DMS53 (cell line): ENCODE results near the gene PLPP1.
"Not testable (repeated sequence)": the region's sequence is repeated elsewhere in the genome, so short reads cannot be mapped to it uniquely, and the experiment has no call there.

Source experiments
- DNase-seq: peaks from one replicate; lab custom pipeline; 2025; lab: John Stamatoyannopoulos, UW

The PLPP1 gene

DNA sequence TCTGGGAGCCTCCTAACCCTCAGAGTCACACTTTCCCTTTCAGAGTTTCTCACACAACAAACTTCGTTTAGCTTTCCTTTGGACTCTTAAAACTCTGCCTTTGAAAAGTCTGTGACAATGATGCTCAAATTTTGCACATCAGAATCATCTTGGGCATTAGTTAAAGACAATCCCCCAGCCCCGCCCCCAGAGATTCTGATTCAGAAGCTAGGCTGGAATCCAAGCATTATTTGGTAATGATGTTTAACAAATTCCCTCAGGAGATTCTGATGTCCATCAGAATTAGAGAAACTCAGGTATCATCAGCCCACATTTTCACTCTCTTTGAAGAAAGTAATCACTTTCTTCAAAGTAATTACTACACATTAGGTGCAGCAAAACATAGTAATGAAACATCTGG, 9.6 kb upstream of the PLPP1 start:
- DNase-seq, result no peak

DNA sequence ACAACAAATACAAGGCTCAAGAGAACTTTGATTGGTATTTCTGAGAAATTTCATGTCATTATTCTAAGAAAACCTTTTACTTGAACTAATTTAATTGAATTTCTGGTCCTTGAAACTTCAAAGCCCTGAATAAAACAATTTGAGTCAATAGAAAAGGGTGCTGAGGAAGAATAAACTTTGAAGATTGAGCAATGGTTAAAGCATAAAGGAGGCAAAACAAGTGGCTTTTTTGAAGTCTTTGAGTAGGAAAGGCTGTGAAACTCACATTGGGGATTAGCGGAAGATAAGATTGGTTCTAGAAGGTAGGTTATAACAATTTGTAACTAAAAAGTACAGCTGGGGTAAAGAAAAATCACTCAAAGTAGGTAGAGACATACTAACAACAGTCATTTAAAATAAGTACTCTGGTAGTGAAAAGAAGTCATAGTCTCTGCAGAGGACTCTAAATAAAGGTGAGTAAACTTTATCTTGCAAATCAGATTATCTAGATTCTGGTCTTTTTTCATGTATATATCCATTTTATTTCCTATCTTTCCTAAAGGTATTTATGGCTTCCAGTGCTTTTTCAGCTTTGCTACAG, 6.4 kb upstream of the PLPP1 start:
- DNase-seq, result no peak

DNA sequence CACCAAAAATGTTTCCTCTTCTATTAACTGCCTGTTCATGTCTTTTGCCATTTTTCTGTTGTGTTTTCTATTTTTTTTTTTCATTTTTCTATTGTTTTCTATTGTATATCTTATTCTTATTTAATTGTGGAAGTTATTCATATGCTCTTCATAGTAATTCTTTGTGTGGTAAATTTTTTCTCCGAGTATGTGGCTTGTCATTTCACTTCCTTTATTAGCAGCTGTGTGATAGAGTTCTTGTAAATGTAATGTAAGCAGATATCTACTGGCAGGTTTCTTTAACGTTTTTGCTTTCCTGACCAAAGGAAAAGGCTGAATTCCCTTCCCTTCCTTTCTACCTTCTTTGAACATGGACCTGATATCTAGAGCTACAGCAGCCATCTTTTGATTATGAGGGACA, 5.8 kb upstream of the PLPP1 start:
- no peak for DNase-seq

DNA sequence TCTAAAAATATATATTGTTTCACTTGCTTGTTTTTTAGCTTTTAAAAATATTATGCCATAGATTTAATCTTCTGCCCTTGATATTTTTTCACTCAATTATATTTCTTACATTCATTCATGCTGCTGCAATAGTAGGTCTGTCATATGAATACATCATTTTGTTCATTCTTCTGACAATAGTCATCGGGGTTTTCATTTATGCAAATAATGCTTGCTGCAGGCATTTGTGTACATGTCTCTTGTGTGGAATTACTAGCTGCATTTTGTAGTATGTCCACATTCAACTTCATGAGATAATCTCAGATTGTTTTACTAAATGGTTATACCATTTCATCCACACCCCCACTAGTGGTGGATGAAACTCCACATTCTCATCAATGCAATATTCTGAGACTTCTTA, 5.3 kb upstream of the PLPP1 start:
- DNase-seq, result no peak

DNA sequence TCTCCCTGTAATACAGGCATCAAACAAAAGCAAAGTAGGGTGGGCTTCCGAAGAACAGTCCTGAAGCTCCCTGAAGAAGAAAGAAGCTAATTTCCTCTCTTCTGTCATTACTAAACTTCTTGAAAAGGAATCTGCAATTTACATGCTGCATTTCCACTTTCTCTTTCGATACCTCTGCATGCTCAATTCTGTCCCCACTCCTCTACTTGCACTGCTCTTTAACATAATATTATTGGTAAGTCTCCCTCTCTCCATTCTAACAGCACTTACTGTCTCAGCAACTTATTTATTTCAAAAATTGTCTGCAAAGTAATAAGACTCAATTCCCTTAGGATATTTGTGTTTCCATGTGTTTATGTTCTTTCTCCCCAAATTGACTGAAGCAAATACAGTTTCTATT, 3.9 kb upstream of the PLPP1 start:
- DNase-seq, result no peak

DNA sequence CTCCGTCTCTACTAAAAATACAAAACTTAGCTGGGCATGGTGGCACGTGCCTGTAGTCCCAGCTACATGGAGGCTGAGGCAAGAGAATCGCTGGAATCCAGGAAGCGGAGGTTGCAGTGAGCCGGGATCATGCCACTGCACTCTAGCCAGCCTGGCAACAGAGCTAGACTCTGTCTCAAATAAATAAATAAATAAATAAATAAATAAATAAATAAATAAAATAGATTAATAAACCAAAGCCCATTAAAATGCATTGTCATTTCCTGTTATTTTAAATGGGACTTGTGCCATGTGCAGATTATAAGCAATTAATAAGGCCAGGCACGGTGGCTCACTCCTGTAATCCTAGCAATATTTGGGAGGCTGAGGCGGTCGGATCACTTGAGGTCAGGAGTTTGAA, 2.6 kb upstream of the PLPP1 start:
- not testable (repeated sequence) for DNase-seq

DNA sequence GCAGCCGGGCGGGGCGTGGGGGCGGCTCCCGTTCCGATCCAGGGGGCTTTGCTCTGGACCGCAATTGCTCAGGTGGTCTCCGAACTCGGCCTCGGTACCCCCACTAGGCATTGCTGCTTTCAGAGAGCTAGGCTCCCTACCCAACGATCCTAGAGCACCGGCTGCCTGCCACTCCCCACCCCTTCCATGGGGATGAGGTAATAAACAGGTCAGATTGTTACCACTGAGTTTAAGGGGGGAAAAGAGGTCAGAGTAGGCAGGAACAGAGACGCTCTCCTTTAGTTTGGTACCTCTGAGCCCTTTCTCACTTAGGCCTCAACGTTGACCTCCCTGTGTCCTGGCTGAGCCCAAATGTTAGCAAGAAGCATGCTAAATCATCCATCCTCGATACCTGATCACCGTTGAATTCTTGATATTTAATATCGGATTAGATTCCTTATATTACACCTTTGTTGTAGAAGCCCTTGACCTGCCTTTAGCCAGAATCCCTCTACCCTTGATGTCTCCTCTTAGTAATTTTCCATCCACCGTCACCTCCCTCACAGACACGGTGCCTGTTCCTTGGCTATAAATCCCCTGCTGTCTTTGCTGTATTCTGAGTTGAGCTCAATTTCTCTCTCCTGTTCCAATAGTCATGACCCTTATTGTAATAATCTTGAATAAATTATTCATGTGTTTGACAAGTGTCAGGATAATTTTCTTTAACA, 588 bp upstream of the PLPP1 start:
- DNase-seq, result peak; percentile 74

DNA sequence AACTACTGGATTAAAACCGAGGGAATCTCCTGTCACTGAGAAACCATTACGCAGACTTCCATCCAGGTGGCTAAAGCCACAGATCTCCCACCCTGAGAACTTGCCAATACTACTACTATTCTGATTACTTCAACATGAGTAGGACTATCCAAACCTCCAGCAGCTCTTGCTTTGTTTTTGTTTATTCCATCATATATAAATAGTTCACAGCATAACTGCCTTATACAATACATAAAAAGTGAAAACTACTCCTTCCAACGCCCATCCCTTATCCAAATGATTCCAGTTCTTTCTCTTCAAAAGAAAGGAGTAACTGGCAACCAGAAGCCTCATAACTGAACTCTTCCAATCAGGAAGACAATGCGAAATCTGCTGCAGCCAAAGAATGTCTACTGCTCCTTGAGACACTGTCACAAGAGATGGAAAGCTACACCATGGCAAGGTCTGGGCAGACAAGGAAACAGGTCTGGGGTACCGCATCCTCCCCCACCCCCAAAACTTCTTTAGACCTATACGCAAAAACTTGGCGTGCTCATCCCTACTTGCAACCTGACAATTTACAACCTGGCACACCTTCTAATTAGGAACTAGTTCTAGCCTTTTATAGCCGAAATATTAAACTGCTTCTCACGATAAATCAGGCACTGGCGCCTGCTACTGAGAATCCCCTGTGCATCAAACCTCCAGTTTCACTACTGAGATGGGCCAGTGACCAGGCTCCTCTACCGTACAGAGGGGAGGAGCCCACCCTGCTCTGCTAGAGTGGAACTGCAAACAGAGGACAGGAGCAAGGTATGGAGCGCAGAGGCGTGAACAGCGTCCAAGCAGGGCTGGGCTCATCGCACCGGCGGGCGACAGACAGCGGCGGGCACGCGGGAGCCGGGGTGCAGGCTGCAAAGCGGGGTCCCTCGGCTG, 986 bp downstream of the PLPP1 start:
- peak; percentile 80 for DNase-seq

DNA sequence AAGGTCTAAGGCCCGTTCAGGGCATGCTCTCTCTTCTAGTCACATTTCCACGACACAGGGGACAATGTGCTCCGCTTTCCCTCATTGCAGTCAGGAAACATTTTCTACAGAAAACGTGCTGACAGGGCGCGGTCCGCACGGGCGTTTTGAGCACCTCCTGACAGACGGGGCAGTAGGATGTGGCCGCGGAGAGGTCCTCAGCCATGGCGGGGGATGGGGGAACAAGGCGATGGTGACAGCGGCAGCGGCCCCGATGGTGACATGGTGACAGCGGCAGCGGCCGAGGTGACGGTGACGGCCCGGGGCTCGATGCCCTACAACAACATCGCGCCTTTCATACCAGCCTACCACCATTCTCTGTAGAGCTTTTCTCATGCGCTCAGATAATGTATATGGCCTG, 4.1 kb downstream of the PLPP1 start:
- no peak for DNase-seq

DNA sequence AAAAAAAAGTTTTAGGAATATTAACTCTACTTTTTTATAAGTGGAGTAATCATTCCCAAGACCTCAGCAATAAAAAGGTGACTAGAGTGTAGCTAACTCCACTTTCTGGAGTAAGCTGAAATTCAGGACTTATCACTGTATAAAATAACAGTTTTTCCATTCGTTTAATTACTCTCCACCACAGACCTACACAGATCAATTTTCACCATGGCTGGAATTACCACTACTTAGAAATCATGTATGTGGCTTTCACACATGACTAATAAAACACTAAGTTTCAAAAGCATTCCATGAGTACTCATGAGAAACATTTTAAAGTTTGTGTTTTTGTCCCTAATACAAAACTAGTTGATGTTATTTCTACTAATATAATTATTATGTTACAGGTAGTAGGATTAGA, 9.9 kb downstream of the PLPP1 start:
- no peak for DNase-seq

DNA sequence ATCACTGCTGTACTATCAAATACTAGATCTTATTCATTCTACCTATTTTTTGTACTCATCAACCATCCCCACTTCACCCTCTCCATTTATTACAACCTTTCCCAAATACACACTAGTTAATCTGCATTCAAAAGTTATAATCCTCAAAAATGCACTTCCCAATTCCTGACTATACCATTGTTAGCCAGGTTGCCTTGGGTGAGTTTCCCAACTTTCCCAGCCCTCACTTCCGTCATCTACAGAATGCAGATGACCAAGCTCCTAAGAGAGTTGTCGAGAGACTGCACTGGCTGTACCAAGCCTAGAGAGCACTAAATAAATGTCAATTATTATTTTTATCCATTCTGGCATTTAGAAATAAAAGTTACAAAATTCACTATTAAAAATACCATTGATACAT, 11.5 kb downstream of the PLPP1 start:
- DNase-seq, result no peak

DNA sequence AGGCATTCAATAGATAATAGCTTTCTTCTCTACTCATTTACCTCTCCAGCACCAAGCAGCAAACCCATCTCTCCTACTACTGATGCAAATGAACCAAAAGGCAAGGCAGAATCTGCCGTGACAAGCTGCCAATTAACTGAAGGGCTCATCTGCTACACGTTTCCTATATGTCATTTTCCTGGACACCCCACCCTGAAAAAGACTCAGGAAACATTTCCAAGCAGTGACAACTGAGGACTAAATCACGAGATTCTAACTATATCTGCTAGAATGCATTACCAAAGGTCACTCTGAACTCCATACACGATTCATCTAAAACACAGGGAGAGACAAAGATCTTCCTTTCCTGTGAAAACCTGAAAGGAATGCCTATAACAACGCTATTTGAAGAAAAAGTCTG, 12.9 kb downstream of the PLPP1 start:
- DNase-seq, result no peak

DNA sequence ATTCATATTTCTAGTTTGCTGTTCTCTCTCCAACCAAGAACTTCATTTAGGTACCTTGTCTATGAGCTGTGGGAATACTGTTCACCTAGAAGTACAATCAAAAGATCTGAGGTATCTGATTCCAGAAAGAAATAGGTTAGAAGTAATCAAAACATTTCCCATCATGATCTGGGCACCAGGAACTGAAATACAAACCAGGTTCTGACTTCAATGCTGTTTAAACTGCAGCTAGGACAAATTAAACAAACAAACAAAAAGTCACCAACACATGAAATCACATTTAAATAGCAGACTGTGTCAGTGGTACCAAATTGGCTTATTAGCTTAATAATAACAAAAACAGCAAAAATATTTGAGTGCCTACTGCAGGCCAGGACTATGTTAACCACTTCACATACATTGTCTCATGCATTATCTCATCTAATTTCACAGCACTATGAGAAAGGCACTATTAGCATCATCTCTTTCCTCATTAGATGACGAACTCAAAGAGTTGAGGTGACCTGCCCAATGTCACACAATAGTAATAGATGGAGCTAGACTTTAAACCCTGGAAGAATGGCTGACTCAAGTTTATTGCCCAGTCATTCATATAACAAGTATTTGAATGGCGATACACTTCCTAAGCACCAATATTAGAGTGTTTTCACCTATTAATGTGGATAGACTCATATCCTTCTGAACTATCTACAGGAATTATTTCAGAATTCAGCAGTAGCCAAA, 14.5 kb downstream of the PLPP1 start:
- DNase-seq, result no peak

DNA sequence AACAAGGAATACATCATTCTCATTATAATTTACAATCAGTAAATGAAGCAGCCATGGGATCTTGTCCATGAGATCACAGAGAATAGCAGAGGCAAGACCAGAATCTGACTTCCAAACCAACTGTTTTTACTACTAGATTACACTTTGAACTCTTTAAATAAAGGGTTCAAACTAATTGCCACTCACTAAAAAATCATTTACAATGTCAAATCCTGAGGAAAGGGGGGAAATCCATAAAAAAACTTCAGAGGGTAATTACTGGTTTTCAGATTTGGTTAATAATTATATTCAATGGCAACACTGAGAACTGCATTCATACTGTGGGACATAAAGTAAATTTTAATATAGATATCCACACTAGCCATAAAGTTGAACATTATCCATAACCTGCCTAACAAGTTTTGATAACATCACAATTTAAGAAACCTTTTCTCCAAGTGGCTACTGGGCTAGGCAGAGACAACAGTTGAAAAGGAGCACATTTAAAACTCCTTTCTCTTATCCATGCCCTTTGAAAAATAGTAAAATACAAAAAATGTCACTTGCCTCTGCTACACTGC, 15.9 kb downstream of the PLPP1 start:
- DNase-seq, result no peak

DNA sequence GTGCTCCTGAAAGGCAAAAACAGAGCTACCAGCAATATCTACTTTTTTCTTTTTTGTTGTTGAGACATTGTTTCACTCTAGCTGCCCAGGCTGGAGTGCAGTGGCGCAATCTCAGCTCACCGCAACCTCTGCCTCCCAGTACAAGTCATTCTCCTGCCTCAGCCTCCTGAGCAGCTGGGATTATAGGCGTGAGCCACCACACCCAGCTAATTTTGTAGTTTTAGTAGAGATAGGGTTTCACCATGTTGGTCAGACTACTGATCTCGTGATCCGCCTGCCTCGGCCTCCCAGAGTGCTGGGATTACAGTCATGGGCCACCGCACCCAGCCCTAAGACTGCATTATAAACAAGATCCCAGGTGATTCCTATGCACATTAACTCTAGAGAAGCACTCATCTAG, 17.0 kb downstream of the PLPP1 start:
- no peak for DNase-seq

DNA sequence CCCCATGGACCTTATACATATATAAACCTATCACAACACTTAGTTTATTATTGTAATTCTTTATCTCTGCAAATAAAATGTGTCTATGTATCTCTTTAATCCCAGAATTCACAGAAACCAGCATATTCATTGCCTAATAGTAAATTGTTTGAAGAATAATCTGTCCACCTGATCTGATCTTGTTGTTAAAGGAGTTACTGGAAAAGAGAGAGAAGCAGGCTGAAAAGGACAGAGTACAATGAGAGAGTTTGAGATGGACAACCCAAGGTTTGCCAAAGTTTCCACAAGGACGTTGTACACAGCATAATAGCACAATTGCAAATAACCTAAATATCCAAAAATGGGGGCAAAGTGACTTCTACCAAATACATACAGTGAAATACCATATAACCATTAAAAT, 23.8 kb downstream of the PLPP1 start:
- no peak for DNase-seq

DNA sequence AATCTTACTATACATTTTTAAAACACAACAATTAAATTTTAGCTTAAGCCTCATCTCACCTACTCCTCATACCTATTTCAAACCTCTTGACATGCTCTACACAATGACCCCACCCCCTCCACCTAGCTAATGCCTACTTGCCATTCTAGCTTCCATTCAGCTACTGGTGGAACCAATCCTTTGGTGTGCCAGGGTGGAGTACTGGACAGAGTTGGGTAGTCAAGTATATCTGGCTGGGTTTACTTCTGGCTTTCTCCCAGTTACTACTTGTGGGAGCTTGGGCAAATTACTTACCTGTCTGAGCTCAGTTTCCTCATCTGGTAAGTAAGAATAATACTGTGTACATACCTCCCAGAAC, 24.3 kb downstream of the PLPP1 start:
- DNase-seq, result no peak

DNA sequence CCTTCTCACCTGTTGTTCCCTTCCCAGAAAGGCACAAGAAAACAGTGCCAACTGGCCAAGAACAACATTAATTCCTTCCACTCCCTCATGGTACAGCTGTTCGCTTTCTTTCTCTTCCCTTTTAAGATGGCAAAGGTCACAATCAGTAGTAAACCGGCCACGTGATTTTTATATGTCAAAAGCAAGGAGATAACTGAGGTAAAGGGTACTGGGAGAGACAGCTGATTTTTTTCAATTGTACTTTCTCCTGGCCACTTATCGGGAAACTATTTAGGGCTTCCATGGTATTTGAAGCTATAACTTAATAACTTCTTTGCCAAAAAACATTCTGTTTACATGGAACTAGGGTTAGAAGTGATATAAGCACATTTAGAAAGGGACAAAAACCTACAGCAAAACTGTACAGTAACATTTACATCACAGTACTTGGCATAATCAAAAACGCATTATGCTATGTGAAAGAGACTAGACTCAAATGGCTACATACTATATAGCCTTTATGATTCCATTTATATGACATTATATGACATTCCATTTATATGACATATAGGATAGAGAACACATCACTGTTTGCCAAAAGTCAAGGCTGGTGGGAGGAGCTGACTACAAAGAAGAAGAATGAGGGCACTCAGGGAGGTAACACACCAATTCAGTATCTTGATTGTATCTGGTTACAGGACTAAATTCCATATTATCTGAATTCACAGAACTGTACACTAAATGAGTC, 24.8 kb downstream of the PLPP1 start:
- DNase-seq, result no peak

DNA sequence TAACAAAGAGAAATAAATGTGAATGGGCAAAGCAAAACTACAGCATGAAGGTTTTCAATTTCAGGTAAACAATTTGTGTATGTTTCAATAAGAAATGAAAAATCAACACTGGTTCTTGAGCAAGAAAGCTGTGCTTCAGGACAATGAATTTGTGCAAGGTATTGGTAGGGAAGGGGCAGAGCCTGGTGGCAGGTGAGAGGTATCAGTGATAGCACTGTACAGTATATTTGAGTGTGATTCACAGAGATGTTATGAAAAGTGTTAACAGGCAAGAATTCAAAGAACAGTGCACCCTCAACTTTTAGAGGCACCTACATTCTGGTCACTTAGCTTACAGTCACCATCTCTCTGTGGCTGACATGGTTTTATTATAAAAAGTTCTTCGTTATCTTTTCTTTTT, 25.7 kb downstream of the PLPP1 start:
- DNase-seq, result no peak

DNA sequence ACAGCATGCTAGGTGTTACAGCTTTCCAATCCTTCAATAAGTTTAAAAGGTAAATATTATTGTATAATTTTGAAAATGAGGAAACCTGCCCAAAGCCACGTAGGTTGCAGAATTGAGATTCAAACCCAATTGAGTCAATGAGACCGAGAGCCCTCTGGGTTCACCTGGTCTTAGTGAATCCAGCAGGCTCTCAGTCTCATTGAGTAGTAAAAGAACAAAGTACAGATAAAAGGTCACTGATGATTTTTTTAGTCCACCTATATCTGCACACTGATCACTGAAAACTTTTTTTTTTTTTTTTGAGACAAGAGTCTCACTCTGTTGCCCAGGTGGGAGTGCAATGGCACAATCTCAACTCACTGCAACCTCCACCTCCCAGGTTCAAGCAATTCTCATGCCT, 27.2 kb downstream of the PLPP1 start:
- no peak for DNase-seq

DNA sequence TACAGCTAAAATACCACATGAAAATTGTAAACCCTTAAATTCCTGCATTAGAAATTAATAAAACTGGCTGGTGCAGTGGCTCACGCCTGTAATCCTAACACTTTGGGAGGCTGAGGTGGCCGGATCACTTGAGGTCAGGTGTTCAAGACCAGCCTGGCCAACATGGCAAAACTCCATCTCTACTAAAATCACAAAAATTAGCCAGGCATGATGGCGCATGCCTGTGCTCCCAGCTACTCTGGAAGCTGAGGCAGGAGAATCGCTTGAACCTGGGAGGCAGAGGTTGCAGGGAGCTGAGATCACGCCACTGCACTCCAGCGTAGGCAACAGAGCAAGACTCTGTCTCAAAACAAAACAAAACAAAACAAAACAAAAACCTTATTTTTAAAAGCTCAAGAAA, 29.1 kb downstream of the PLPP1 start:
- DNase-seq, result not testable (repeated sequence)

DNA sequence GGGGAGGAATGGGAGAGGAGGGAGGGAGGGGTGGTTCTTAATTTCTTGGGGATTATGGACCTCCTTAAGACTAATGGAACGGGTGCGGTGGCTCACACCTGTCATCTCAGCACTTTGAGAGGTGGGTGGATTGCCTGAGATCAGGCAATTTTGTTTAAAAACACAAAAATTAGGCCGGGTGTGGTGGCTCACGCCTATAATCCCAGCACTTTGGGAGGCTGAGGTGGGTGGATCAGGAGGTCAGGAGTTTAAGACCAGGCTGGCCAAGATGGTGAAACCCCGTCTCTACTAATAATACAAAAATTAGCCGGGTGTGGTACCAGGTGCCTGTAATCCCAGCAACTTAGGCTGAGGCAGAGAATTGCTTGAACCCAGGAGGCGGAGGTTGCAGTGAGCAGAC, 30.8 kb downstream of the PLPP1 start:
- not testable (repeated sequence) for DNase-seq
